ENCODE measurements around the gene DACH1.

The DACH1 gene

GRCh38 chr13:71860547-71861138, 6.4 kb downstream of the DACH1 start (continued):
- TF ChIP-seq ZNF600 (tag by site-specific recombination; IDR thresholded peaks at IDR 0.05) (no peak), FEZF1 (tag by site-specific recombination; IDR thresholded peaks at IDR 0.05) (peak; percentile 92), ZNF510 (tag by site-specific recombination; IDR thresholded peaks at IDR 0.05; ENCODE audit: insufficient replicate concordance) (no peak), ZNF488 (tag by site-specific recombination; IDR thresholded peaks at IDR 0.05) (no peak), ZBTB17 (tag by site-specific recombination; IDR thresholded peaks at IDR 0.05) (peak; percentile 15; the same call in 1 of the 2 replicates), SCRT2 (tag by site-specific recombination; IDR thresholded peaks at IDR 0.05) (peak; percentile 50), ZNF639 (tag by site-specific recombination; IDR thresholded peaks at IDR 0.05) (no peak), ZNF555 (tag by site-specific recombination; conservative IDR thresholded peaks at IDR 0.05) (no peak), ZNF426 (tag by site-specific recombination; IDR thresholded peaks at IDR 0.05) (no peak), ZNF366 (tag by site-specific recombination; conservative IDR thresholded peaks at IDR 0.05) (peak; percentile 87), WT1 (tag by site-specific recombination; IDR thresholded peaks at IDR 0.05) (peak; percentile 65), TRIM28 (IDR thresholded peaks at IDR 0.05; ENCODE audit: borderline replicate concordance, low read length) (0 out of 2 replicates have a peak, but pooled peaks have one; percentile 55), KLF16 (tag by site-specific recombination; IDR thresholded peaks at IDR 0.05) (no peak), TSHZ1 (tag by site-specific recombination; IDR thresholded peaks at IDR 0.05; ENCODE audit: borderline replicate concordance) (peak; percentile 73; the same call in 1 of the 2 replicates), ZNF169 (tag by site-specific recombination; IDR thresholded peaks at IDR 0.05) (no peak), ZNF23 (tag by site-specific recombination; IDR thresholded peaks at IDR 0.05; ENCODE audit: borderline replicate concordance) (no peak), SP7 (tag by site-specific recombination; IDR thresholded peaks at IDR 0.05) (peak; percentile 80), ZNF394 (tag by site-specific recombination; IDR thresholded peaks at IDR 0.05; ENCODE audit: borderline replicate concordance) (0 out of 2 replicates have a peak, but pooled peaks have one; percentile 14), ZNF670 (tag by site-specific recombination; IDR thresholded peaks at IDR 0.05; ENCODE audit: low read depth) (no peak), HIC1 (tag by site-specific recombination; IDR thresholded peaks at IDR 0.05) (peak; percentile 47), PRDM4 (tag by site-specific recombination; IDR thresholded peaks at IDR 0.05) (peak; percentile 50; the same call in 1 of the 2 replicates), ZNF24 (tag by site-specific recombination; IDR thresholded peaks at IDR 0.05) (0 out of 2 replicates have a peak, but pooled peaks have one; percentile 55), TCF7L2 (IDR thresholded peaks at IDR 0.05; ENCODE audit: borderline replicate concordance, low read depth, low read length) (peak; percentile 93), ZNF473 (tag by site-specific recombination; IDR thresholded peaks at IDR 0.05) (no peak), ZNF211 (tag by site-specific recombination; IDR thresholded peaks at IDR 0.05; ENCODE audit: low read depth) (no peak), ZEB2 (tag by site-specific recombination; IDR thresholded peaks at IDR 0.05) (peak; percentile 59), KLF10 (tag by site-specific recombination; IDR thresholded peaks at IDR 0.05) (0 out of 2 replicates have a peak, but pooled peaks have one; percentile 38), HOXA7 (CRISPR knock-in tag; IDR thresholded peaks at IDR 0.05; ENCODE audit: borderline replicate concordance) (no peak), ZNF843 (tag by site-specific recombination; IDR thresholded peaks at IDR 0.05) (peak; percentile 84), ZNF830 (tag by site-specific recombination; IDR thresholded peaks at IDR 0.05; ENCODE audit: low read depth) (no peak), ZFHX2 (tag by site-specific recombination; conservative IDR thresholded peaks at IDR 0.05) (no peak)
